ENCODE data around the gene BTBD16. TPM values are rescaled to one million over a fixed set of nuclear protein-coding genes. Genes with fewer than 3 reads are reported as not detected.

The BTBD16 gene
- total RNA-seq, 1 experiment from 2014 or later = not detected

GRCh38 chr10:122246830-122247520 is 24.1 kb upstream of the BTBD16 start:
- H3K27ac Mint-ChIP-seq = peak overlapping the region in 2 of 3 experiments; percentile 52 to 90; a peak in 5 of 7 replicates
- Histone ChIP-seq H2AK5ac (ENCODE audit: insufficient read length, low read length) (no peak overlapping the region), H2BK15ac (ENCODE audit: low read depth, low read length) (no peak overlapping the region), H4K91ac (ENCODE audit: insufficient read length, low read depth, low read length) (no peak overlapping the region), H3T11ph (ENCODE audit: low read length) (no peak overlapping the region), H3K79me2 (ENCODE audit: insufficient read depth, low read length) (no peaks in the 10 kb centered on the region), H3K14ac (ENCODE audit: insufficient read depth, low read length) (no peak overlapping the region; the same call in 1 of the 2 replicates), H3K9ac (ENCODE audit: extremely low read depth, insufficient read length, low read length) (no peak overlapping the region), H3K27ac (ENCODE audit: insufficient read length, low read depth, low read length) (no peak overlapping the region), H4K20me1 (ENCODE audit: control insufficient read depth, insufficient read depth, insufficient read length) (no peaks in the 10 kb centered on the region), H3K4ac (ENCODE audit: low read depth, low read length) (no peak overlapping the region), H2BK12ac (ENCODE audit: insufficient read length, low read depth, low read length) (no peak overlapping the region), H3K4me2 (ENCODE audit: insufficient read depth, insufficient read length, low read length) (no peak overlapping the region), H3K79me1 (ENCODE audit: insufficient read depth, low read depth, low read length, poor library complexity, severe bottlenecking) (no peaks in the 10 kb centered on the region), H3K4me1 (ENCODE audit: insufficient read depth, low read length) (no peaks in the 10 kb centered on the region), H4K5ac (ENCODE audit: insufficient read length, low read depth, low read length) (no peak overlapping the region), H3K9me3 (ENCODE audit: control insufficient read depth, low read depth, low read length) (no peaks in the 10 kb centered on the region), H3K23me2 (ENCODE audit: insufficient read length, low read depth, low read length, poor library complexity, severe bottlenecking) (no peaks in the 10 kb centered on the region), H3K27me3 (ENCODE audit: insufficient read depth, low read length) (no peaks in the 10 kb centered on the region), H2BK5ac (ENCODE audit: insufficient read length, low read length) (no peak overlapping the region), H2AFZ (ENCODE audit: low read length) (no peak overlapping the region), H3K18ac (ENCODE audit: insufficient read length, low read depth, low read length) (no peak overlapping the region), H2BK20ac (ENCODE audit: low read depth, low read length, poor library complexity, severe bottlenecking) (no peak overlapping the region), H3K56ac (ENCODE audit: insufficient read length, low read depth, low read length) (no peak overlapping the region), H3K23ac (ENCODE audit: insufficient read length, low read depth, low read length) (no peak overlapping the region), H2BK120ac (ENCODE audit: low read depth, low read length, poor library complexity, severe bottlenecking) (no peak overlapping the region), H4K8ac (replicated peaks; ENCODE audit: insufficient read length, low read depth, low read length) (no peak overlapping the region)
- H3K4me1 Mint-ChIP-seq = peaks cover 13 to 17% of the 10 kb centered on the region in 2 experiments
- H3K27me3 Mint-ChIP-seq (ENCODE audit: low read depth) = no peaks in the 10 kb centered on the region
- no peak for DNase-seq
- H3K9me3 Mint-ChIP-seq = no peaks in the 10 kb centered on the region
- no peak overlapping the region for H3K4me3 Mint-ChIP-seq
- TF ChIP-seq, protein P1, sequence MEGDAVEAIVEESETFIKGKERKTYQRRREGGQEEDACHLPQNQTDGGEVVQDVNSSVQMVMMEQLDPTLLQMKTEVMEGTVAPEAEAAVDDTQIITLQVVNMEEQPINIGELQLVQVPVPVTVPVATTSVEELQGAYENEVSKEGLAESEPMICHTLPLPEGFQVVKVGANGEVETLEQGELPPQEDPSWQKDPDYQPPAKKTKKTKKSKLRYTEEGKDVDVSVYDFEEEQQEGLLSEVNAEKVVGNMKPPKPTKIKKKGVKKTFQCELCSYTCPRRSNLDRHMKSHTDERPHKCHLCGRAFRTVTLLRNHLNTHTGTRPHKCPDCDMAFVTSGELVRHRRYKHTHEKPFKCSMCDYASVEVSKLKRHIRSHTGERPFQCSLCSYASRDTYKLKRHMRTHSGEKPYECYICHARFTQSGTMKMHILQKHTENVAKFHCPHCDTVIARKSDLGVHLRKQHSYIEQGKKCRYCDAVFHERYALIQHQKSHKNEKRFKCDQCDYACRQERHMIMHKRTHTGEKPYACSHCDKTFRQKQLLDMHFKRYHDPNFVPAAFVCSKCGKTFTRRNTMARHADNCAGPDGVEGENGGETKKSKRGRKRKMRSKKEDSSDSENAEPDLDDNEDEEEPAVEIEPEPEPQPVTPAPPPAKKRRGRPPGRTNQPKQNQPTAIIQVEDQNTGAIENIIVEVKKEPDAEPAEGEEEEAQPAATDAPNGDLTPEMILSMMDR (conservative IDR thresholded peaks at IDR 0.05) = no peak
- H3K36me3 Mint-ChIP-seq (ENCODE audit: insufficient read depth in 1 of 3, low read depth in 3 of 3) = peaks cover 34 to 69% (median 35%) of the 10 kb centered on the region in 3 experiments
- no CpG with 5 or more reads among the region's 11 CpGs for WGBS (ENCODE audit: extremely low coverage, insufficient read length, low lambda C conversion rate)
